ENCODE data around the gene SOCS3.
"Not testable (repeated sequence)": the region's sequence is repeated elsewhere in the genome, so short reads cannot be mapped to it uniquely, and the experiment has no call there.

SOCS3 gene

GRCh38 chr17:78347453-78347852 is 12.4 kb downstream of the SOCS3 start:
- DNase-seq: no peak

GRCh38 chr17:78346605-78347250 is 13.1 kb downstream of the SOCS3 start:
- DNase-seq: no peak

- no peak for DNase-seq
These were observed 13.9 kb downstream of the SOCS3 start for GRCh38 chr17:78345791-78346494.

- DNase-seq: no peak
These were observed 14.7 kb downstream of the SOCS3 start for GRCh38 chr17:78345172-78345571.

- DNase-seq: no peak
These were observed 15.2 kb downstream of the SOCS3 start for GRCh38 chr17:78344666-78345065.

- no peak for DNase-seq
These were observed 16.2 kb downstream of the SOCS3 start for GRCh38 chr17:78343543-78344201.

GRCh38 chr17:78343187-78343542 is 16.7 kb downstream of the SOCS3 start:
- DNase-seq: no peak

- DNase-seq: no peak
These were observed 17.3 kb downstream of the SOCS3 start for GRCh38 chr17:78342449-78343186.

- DNase-seq: no peak
These were observed 18.1 kb downstream of the SOCS3 start for GRCh38 chr17:78341559-78342448.

GRCh38 chr17:78340183-78340955 is 19.5 kb downstream of the SOCS3 start:
- no peak for DNase-seq

- no peak for DNase-seq
These were observed 21.2 kb downstream of the SOCS3 start for GRCh38 chr17:78338486-78339259.

GRCh38 chr17:78337244-78338109 is 22.4 kb downstream of the SOCS3 start:
- DNase-seq: no peak

- DNase-seq: no peak
These were observed 24.7 kb downstream of the SOCS3 start for GRCh38 chr17:78335209-78335608.

- no peak for DNase-seq
These were observed 26.9 kb downstream of the SOCS3 start for GRCh38 chr17:78332991-78333390.

GRCh38 chr17:78331355-78331754 is 28.5 kb downstream of the SOCS3 start:
- DNase-seq: not testable (repeated sequence)

GRCh38 chr17:78330570-78331224 is 29.2 kb downstream of the SOCS3 start:
- DNase-seq: no peak

- DNase-seq: no peak
These were observed 30.4 kb downstream of the SOCS3 start for GRCh38 chr17:78329263-78330059.

GRCh38 chr17:78327880-78328279 is 32.0 kb downstream of the SOCS3 start:
- no peak for DNase-seq
